CD4-positive, alpha-beta T cell (primary cell): Measurements from ENCODE around the gene RNF115. TPM values are rescaled to one million over a fixed set of nuclear protein-coding genes. Genes with fewer than 3 reads are reported as not detected.
"Not testable (repeated sequence)": the region's sequence is repeated elsewhere in the genome, so short reads cannot be mapped to it uniquely, and the experiment has no call there.

Experiments used
- ATAC-seq: fragments of 200-7000 bp; cut with Tn5 transposase; one replicate; pipeline ENCODE4 v1.10.0; 2022; ENCODE audit warnings: mild to moderate bottlenecking; ENCODE audit not compliant: poor library complexity
- CTCF ChIA-PET: fragments of 350-600 bp; sonication (Branson Sonifier 250); formaldehyde crosslinking; loops from one replicate; lab custom pipeline; 2021; ENCODE audit warnings: antibody characterized with exemption, inconsistent platforms; lab: Charles Lee
- POLR2A ChIA-PET: fragments of 350-600 bp; sonication (Branson Sonifier 250); formaldehyde crosslinking; loops from one replicate; lab custom pipeline; 2021; ENCODE audit warnings: antibody characterized with exemption, inconsistent platforms; lab: Charles Lee
- DNase-seq, 14 experiments: peaks; one replicate each; pipeline ENCODE4 v3.0.0-alpha.2; 2013 to 2020; ENCODE audit warnings: mixed read lengths in 2 of 14
- H3K27ac ChIP-seq, 2 donors: one replicate each; pipeline versions ENCODE4 v1.5.1 to v1.7.0; 2013; ENCODE audit warnings: low read length in 2 of 2, low read depth in 1 of 2, mild to moderate bottlenecking in 1 of 2
- H3K27me3 ChIP-seq, 2 experiments: 1 replicate in 1 of 2; 2 replicates in 1 of 2; pipeline versions ENCODE4 v1.6.1 to v1.7.0; 2013; ENCODE audit warnings: low read length in 2 of 2, control low read depth in 1 of 2, mild to moderate bottlenecking in 1 of 2, moderate library complexity in 1 of 2; ENCODE audit not compliant: insufficient read depth in 2 of 2, control insufficient read depth in 1 of 2
- H3K36me3 ChIP-seq: one replicate; pipeline ENCODE4 v1.6.1; 2013; ENCODE audit warnings: low read length, control low read depth; ENCODE audit not compliant: insufficient read depth
- H3K4me1 ChIP-seq: one replicate; pipeline ENCODE4 v1.6.1; 2013; ENCODE audit warnings: low read length, control low read depth; ENCODE audit not compliant: insufficient read depth
- H3K4me3 ChIP-seq: one replicate; pipeline ENCODE4 v1.5.1; 2013; ENCODE audit warnings: mild to moderate bottlenecking, low read length, moderate library complexity
- H3K9me3 ChIP-seq, 2 experiments: 1 replicate in 1 of 2; 2 replicates in 1 of 2; pipeline versions ENCODE4 v1.6.1 to v1.7.0; 2013; ENCODE audit warnings: low read length in 2 of 2, mild to moderate bottlenecking in 2 of 2, control low read depth in 1 of 2, moderate library complexity in 1 of 2; ENCODE audit not compliant: control insufficient read depth in 1 of 2, insufficient read depth in 1 of 2
- H3K27ac Mint-ChIP-seq: one replicate; pipeline ENCODE4 v1.8.0; 2020; ENCODE audit warnings: mixed read lengths
- H3K27me3 Mint-ChIP-seq: one replicate; pipeline ENCODE4 v1.8.0; 2021; ENCODE audit warnings: mixed read lengths
- H3K36me3 Mint-ChIP-seq: one replicate; pipeline ENCODE4 v1.8.0; 2021; ENCODE audit warnings: low read depth, mixed read lengths
- H3K4me1 Mint-ChIP-seq: one replicate; pipeline ENCODE4 v1.8.0; 2021; ENCODE audit warnings: low read depth, mixed read lengths
- H3K4me3 Mint-ChIP-seq: one replicate; pipeline ENCODE4 v1.8.0; 2020; ENCODE audit warnings: mild to moderate bottlenecking, mixed read lengths
- H3K9me3 Mint-ChIP-seq: one replicate; pipeline ENCODE4 v1.8.0; 2020; ENCODE audit warnings: mixed read lengths
- CTCF ChIP-seq: fragments of 200-600 bp; IDR thresholded peaks from one replicate; pipeline ENCODE4 v1.8.0; 2022; ENCODE audit warnings: antibody characterized with exemption, mild to moderate bottlenecking
- intact Hi-C, 2 experiments: fragments of 100-400 bp; cut with DNase I in 1 of 2; cut with micrococcal nuclease in 1 of 2; formaldehyde crosslinking; loops; one replicate each; pipeline versions ENCODE4 v1.15.1 to v1.9.0; 2023 to 2025; cut with DNase I, micrococcal nuclease
- total RNA-seq, 174 experiments: library from RNA in 2 of 174; stranded (reverse) in 2 of 174; gene quantifications; one replicate each; pipeline ENCODE4 v1.2.3 and lab custom pipeline; 2021 to 2026

Gene RNF115
- total RNA-seq, 2 experiments from 2014 or later = 11.4 to 11.9 TPM

GRCh38 chr1:145845144-145845513, 21.2 kb upstream of the RNF115 start:
- Mint-ChIP-seq H3K4me1 (peaks cover 11% of the 10 kb centered on the region), H3K4me3 (no peak overlapping the region), H3K27me3 (no peaks in the 10 kb centered on the region), H3K36me3 (peaks cover 44% of the 10 kb centered on the region), H3K27ac (no peak overlapping the region), H3K9me3 (no peaks in the 10 kb centered on the region)
- Histone ChIP-seq H3K36me3 (peaks cover 43% of the 10 kb centered on the region), H3K27me3 (no peaks in the 10 kb centered on the region), H3K4me1 (peaks cover 20% of the 10 kb centered on the region), H3K4me3 (peak overlapping the region; percentile 77), H3K9me3 (no peaks in the 10 kb centered on the region), H3K27ac (no peak overlapping the region)
- ChIA-PET CTCF (interaction anchor here (0.8 to 5.4 kb wide), 36 partner anchors 9 to 194 kb away, joined by 3 to 71 read pairs (median 7); partner anchors contain the start of genes ANKRD34A, ANKRD35, ITGA10 and LIX1L), POLR2A (interaction anchor here (0.5 to 6.8 kb wide), 27 partner anchors 13 to 201 kb away, joined by 3 to 120 read pairs (median 4); partner anchors contain the start of genes ANKRD34A, ANKRD35, LIX1L and PEX11B)
- peak; percentile 64 for ATAC-seq
- DNase-seq = no peak
- intact Hi-C loops = loop anchor here (1.0 to 2.0 kb wide), 5 partner anchors 14 to 168 kb away; partner anchors contain the start of genes ITGA10 (in 1 of the 2) and PIAS3 (in 1 of the 2)
- no peak for TF ChIP-seq CTCF

DNA sequence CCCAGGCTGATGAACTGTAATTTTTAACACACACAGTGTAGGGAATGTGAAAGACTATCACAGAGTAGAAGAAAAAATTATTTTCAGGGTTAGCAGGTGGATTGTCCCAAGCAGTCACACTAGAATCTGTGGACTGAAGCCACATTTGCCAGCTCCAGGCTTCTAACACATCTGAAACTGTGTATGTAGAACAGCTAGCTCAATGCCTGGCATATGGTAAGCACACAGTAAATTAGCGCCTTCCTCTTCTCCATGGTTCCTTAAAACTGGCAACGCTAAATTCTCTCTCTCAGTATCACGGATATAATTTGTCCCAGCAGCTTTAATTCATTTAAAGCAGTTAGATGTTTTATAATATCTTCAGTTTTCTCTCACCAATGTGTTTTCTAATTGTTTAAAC, 19.1 kb upstream of the RNF115 start:
- peaks cover 7% of the 10 kb centered on the region for H3K4me1 Mint-ChIP-seq
- H3K4me3 ChIP-seq = no peak overlapping the region
- H3K4me1 ChIP-seq = peaks cover 20% of the 10 kb centered on the region
- intact Hi-C loops = no loop called here
- POLR2A ChIA-PET = interaction anchor here (1.1 to 6.8 kb wide), 3 partner anchors 15 to 115 kb away, joined by 5 to 120 read pairs (median 6); partner anchors contain the start of genes LIX1L, PIAS3, POLR3C and RNF115
- no peaks in the 10 kb centered on the region for H3K9me3 Mint-ChIP-seq
- no peaks in the 10 kb centered on the region for H3K27me3 Mint-ChIP-seq
- CTCF ChIA-PET = interaction anchor here (5.4 kb wide), 1 partner anchor 15 kb away, joined by 71 read pairs; the partner anchor contains the start of gene PIAS3
- TF ChIP-seq CTCF = no peak
- peaks cover 47% of the 10 kb centered on the region for H3K36me3 ChIP-seq
- H3K27me3 ChIP-seq = no peaks in the 10 kb centered on the region
- no peaks in the 10 kb centered on the region for H3K9me3 ChIP-seq
- no peak for DNase-seq
- no peak overlapping the region for H3K27ac Mint-ChIP-seq
- peaks cover 52% of the 10 kb centered on the region for H3K36me3 Mint-ChIP-seq
- H3K4me3 Mint-ChIP-seq = no peak overlapping the region
- no peak overlapping the region for H3K27ac ChIP-seq
- no peak for ATAC-seq

GRCh38 chr1:145837656-145838055, 13.8 kb upstream of the RNF115 start:
- CTCF ChIA-PET = no interaction called here
- H3K27me3 Mint-ChIP-seq = no peaks in the 10 kb centered on the region
- H3K9me3 Mint-ChIP-seq = no peaks in the 10 kb centered on the region
- H3K27ac ChIP-seq = no peak overlapping the region
- no peak for ATAC-seq
- intact Hi-C loops = no loop called here
- H3K27me3 ChIP-seq = no peaks in the 10 kb centered on the region
- H3K4me1 Mint-ChIP-seq = no peaks in the 10 kb centered on the region
- TF ChIP-seq CTCF = no peak
- no peak for DNase-seq
- H3K9me3 ChIP-seq = no peaks in the 10 kb centered on the region
- no peak overlapping the region for H3K4me3 Mint-ChIP-seq
- no peak overlapping the region for H3K27ac Mint-ChIP-seq
- POLR2A ChIA-PET = no interaction called here
- peaks cover 94% of the 10 kb centered on the region for H3K36me3 ChIP-seq
- H3K4me3 ChIP-seq = no peak overlapping the region
- peaks cover 93% of the 10 kb centered on the region for H3K36me3 Mint-ChIP-seq
- H3K4me1 ChIP-seq = no peaks in the 10 kb centered on the region

DNA sequence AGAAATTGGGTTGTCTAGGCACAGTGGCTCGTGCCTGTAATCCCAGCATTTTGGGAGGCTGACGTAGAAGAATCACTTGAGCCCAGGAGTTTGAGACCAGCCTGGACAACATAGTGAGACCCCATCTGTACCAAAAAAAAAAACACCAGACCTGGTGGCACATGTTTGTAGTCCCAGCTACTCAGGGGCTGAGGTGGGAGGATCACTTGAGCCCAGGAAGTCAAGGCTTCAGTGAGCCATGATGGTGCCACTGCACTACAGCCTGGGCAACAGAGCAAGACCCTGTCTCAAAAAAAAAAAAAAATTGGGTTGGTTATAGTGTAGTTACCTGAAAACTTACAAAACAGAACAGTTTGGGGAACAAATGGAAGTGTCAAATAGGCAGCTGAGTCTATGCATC, 6.9 kb upstream of the RNF115 start:
- CTCF ChIA-PET = interaction anchor here (1.4 kb wide), 1 partner anchor 15 kb away, joined by 3 read pairs; the partner anchor contains the start of gene NUDT17
- H3K36me3 Mint-ChIP-seq = peaks cover 89% of the 10 kb centered on the region
- not testable (repeated sequence) for ATAC-seq

More for the DNA sequence above, 6.9 kb upstream of the RNF115 start:
- H3K27ac ChIP-seq, H3K4me3 ChIP-seq, H3K4me1 ChIP-seq, H3K27me3 ChIP-seq, H3K9me3 Mint-ChIP-seq, H3K27me3 Mint-ChIP-seq, H3K9me3 ChIP-seq, H3K27ac Mint-ChIP-seq, intact Hi-C loops, H3K4me3 Mint-ChIP-seq, DNase-seq: not testable (repeated sequence)
- H3K4me1 Mint-ChIP-seq = peaks cover 12% of the 10 kb centered on the region
- POLR2A ChIA-PET = interaction anchor here (1.3 kb wide), 1 partner anchor 15 kb away, joined by 3 read pairs; the partner anchor contains the start of gene NUDT17
- H3K36me3 ChIP-seq = peaks cover 92% of the 10 kb centered on the region
